Measurements from ENCODE around the gene PCDHA6. TPM values are rescaled to one million over a fixed set of nuclear protein-coding genes. Genes with fewer than 3 reads are reported as not detected.
A peak's percentile ranks its signal among the peaks of the same experiment; 100 is the strongest.
"Not testable (repeated sequence)": the region's sequence is repeated elsewhere in the genome, so short reads cannot be mapped to it uniquely, and the experiment has no call there.

Gene PCDHA6
- total RNA-seq, 1 donor from 2014 or later: 12.5 TPM

DNA sequence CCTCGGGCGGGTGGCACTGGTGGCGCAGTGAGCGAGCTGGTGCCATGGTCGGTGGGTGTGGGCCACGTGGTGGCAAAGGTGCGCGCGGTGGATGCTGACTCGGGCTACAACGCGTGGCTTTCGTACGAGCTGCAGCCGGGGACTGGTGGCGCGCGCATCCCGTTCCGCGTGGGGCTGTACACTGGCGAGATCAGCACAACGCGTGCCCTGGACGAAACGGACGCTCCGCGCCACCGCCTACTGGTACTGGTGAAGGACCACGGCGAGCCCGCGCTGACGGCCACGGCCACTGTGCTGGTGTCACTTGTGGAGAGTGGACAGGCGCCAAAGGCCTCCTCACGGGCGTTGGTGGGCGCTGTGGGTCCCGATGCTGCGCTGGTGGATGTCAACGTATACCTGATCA lies 18.9 kb upstream of the PCDHA6 start:
- Mint-ChIP-seq H3K4me3 (ENCODE audit: low read depth) (peak overlapping the region; percentile 26), H3K27ac (no peak overlapping the region), H3K4me1 (ENCODE audit: low read depth) (peaks cover 4% of the 10 kb centered on the region), H3K9me3 (ENCODE audit: low read depth) (peaks cover 32% of the 10 kb centered on the region), H3K36me3 (ENCODE audit: insufficient read depth) (peaks cover 61% of the 10 kb centered on the region), H3K27me3 (no peaks in the 10 kb centered on the region)
- no peak for DNase-seq (ENCODE audit: low spot score, unreplicated experiment)
- TF ChIP-seq, protein P1, sequence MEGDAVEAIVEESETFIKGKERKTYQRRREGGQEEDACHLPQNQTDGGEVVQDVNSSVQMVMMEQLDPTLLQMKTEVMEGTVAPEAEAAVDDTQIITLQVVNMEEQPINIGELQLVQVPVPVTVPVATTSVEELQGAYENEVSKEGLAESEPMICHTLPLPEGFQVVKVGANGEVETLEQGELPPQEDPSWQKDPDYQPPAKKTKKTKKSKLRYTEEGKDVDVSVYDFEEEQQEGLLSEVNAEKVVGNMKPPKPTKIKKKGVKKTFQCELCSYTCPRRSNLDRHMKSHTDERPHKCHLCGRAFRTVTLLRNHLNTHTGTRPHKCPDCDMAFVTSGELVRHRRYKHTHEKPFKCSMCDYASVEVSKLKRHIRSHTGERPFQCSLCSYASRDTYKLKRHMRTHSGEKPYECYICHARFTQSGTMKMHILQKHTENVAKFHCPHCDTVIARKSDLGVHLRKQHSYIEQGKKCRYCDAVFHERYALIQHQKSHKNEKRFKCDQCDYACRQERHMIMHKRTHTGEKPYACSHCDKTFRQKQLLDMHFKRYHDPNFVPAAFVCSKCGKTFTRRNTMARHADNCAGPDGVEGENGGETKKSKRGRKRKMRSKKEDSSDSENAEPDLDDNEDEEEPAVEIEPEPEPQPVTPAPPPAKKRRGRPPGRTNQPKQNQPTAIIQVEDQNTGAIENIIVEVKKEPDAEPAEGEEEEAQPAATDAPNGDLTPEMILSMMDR (IDR thresholded peaks at IDR 0.05; ENCODE audit: unreplicated experiment): no peak

DNA sequence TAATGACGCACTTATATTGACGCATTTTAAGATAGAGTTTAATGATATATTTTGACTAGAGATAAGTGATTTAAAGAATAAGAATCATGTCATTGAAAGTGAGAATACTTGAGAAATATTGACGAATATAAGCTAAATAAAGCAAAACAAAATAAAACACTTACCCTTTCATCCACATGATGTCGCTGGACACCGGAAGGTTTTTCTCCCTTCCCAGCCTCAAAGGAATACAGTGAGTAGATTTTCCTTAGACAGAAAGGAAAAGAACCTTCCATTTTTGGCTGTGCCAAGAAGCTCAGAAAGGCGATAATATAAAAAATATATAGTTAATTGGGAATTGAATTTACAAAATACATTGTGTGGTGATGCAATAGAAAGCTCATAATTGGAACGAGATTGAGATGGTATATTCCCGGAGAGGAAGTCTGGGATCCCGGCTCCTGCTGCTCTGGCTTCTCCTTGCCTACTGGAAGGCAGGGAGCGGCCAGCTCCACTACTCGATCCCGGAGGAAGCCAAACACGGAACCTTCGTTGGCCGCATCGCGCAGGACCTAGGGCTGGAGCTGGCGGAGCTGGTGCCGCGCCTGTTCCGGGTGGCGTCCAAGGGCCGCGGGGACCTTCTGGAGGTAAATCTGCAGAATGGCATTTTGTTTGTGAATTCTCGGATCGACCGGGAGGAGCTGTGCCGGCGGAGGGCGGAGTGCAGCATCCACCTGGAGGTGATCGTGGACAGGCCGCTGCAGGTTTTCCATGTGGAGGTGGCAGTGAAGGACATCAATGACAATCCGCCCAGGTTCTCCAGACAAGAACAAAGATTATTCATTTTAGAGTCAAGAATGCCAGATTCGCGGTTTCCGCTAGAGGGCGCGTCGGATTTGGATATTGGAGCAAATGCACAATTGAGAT lies 6.1 kb upstream of the PCDHA6 start, which contains the start of gene PCDHA5:
PCDHA5 (plus strand) TSS at position 239 of the 906 bp plus-strand sequence.
- peaks cover 8% of the 10 kb centered on the region for H3K9me3 Mint-ChIP-seq (ENCODE audit: low read depth)
- peaks cover 39% of the 10 kb centered on the region for H3K36me3 Mint-ChIP-seq (ENCODE audit: insufficient read depth)
- H3K27ac Mint-ChIP-seq: no peak within 1 kb of the TSS
- H3K4me3 Mint-ChIP-seq (ENCODE audit: low read depth): no peak within 1 kb of the TSS
- no peak for DNase-seq (ENCODE audit: low spot score, unreplicated experiment)
- TF ChIP-seq, protein P1 (IDR thresholded peaks at IDR 0.05; ENCODE audit: unreplicated experiment): no peak
- no peaks in the 10 kb centered on the region for H3K4me1 Mint-ChIP-seq (ENCODE audit: low read depth)
- no peaks in the 10 kb centered on the region for H3K27me3 Mint-ChIP-seq

- Mint-ChIP-seq H3K36me3 (ENCODE audit: insufficient read depth) (peaks cover 40% of the 10 kb centered on the region), H3K9me3 (ENCODE audit: low read depth) (peaks cover 13% of the 10 kb centered on the region), H3K4me3 (ENCODE audit: low read depth) (no peak overlapping the region), H3K27me3 (no peaks in the 10 kb centered on the region), H3K4me1 (ENCODE audit: low read depth) (no peaks in the 10 kb centered on the region), H3K27ac (no peak overlapping the region)
- DNase-seq (ENCODE audit: low spot score, unreplicated experiment): no peak
- TF ChIP-seq, protein P1 (IDR thresholded peaks at IDR 0.05; ENCODE audit: unreplicated experiment): no peak
Measured at GRCh38 chr5:140822281-140822629, 5.5 kb upstream of the PCDHA6 start.

- Mint-ChIP-seq H3K9me3 (ENCODE audit: low read depth) (peaks cover 13% of the 10 kb centered on the region), H3K36me3 (ENCODE audit: insufficient read depth) (peaks cover 38% of the 10 kb centered on the region), H3K27ac (peak overlapping the region; percentile 29)
- not testable (repeated sequence) for H3K27me3 Mint-ChIP-seq; H3K4me1 Mint-ChIP-seq (ENCODE audit: low read depth); H3K4me3 Mint-ChIP-seq (ENCODE audit: low read depth); DNase-seq (ENCODE audit: low spot score, unreplicated experiment)
Measured at GRCh38 chr5:140822969-140823368, 4.8 kb upstream of the PCDHA6 start.

DNA sequence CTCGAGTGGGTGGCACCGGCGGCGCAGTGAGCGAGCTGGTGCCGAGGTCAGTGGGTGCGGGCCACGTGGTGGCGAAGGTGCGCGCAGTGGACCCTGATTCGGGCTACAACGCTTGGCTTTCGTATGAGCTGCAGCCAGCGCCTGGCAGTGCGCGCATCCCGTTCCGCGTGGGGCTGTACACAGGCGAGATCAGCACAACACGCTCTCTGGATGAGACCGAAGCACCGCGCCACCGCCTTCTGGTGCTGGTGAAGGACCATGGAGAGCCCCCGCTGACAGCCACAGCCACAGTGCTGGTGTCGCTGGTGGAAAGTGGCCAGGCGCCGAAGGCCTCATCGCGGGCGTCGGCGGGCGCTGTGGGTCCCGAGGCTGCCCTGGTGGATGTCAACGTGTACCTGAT lies 4.3 kb upstream of the PCDHA6 start:
- Mint-ChIP-seq H3K9me3 (ENCODE audit: low read depth) (peaks cover 16% of the 10 kb centered on the region), H3K27me3 (no peaks in the 10 kb centered on the region), H3K4me1 (ENCODE audit: low read depth) (no peaks in the 10 kb centered on the region), H3K4me3 (ENCODE audit: low read depth) (no peak overlapping the region), H3K36me3 (ENCODE audit: insufficient read depth) (peaks cover 40% of the 10 kb centered on the region), H3K27ac (no peak overlapping the region)
- TF ChIP-seq, protein P1 (IDR thresholded peaks at IDR 0.05; ENCODE audit: unreplicated experiment): no peak
- no peak for DNase-seq (ENCODE audit: low spot score, unreplicated experiment)

DNA sequence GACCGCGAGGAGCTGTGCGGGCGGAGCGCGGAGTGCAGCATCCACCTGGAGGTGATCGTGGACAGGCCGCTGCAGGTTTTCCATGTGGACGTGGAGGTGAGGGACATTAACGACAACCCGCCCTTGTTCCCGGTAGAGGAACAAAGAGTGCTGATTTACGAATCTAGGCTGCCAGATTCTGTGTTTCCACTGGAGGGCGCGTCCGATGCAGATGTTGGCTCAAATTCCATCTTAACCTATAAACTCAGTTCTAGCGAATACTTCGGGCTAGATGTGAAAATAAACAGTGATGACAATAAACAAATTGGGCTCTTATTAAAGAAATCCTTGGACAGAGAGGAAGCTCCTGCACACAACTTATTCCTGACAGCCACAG lies 590 bp downstream of the PCDHA6 start:
- DNase-seq (ENCODE audit: low spot score, unreplicated experiment): no peak
- Mint-ChIP-seq H3K27ac (peak overlapping the region; percentile 98), H3K27me3 (no peaks in the 10 kb centered on the region), H3K4me1 (ENCODE audit: low read depth) (no peaks in the 10 kb centered on the region), H3K36me3 (ENCODE audit: insufficient read depth) (peaks cover 52% of the 10 kb centered on the region), H3K9me3 (ENCODE audit: low read depth) (peaks cover 27% of the 10 kb centered on the region), H3K4me3 (ENCODE audit: low read depth) (peak overlapping the region; percentile 78)
- TF ChIP-seq, protein P1 (IDR thresholded peaks at IDR 0.05; ENCODE audit: unreplicated experiment): peak; percentile 37

- not testable (repeated sequence) for H3K27me3 Mint-ChIP-seq; H3K4me1 Mint-ChIP-seq (ENCODE audit: low read depth); H3K4me3 Mint-ChIP-seq (ENCODE audit: low read depth); DNase-seq (ENCODE audit: low spot score, unreplicated experiment); H3K27ac Mint-ChIP-seq
- Mint-ChIP-seq H3K36me3 (ENCODE audit: insufficient read depth) (peaks cover 59% of the 10 kb centered on the region), H3K9me3 (ENCODE audit: low read depth) (peaks cover 36% of the 10 kb centered on the region)
Measured at GRCh38 chr5:140829511-140830501, 2.0 kb downstream of the PCDHA6 start.
